Stimulated activated CD8-positive, alpha-beta memory T cell treated with anti-CD3 and anti-CD28 coated beads, Interleukin-4, amount 100 ng/mL, for 1 hour (primary cell): ENCODE results near the gene CSRP1.

Experiments
- DNase-seq, 2 donors: peaks; one replicate each; pipeline ENCODE4 v3.0.0-alpha.2; 2020; ENCODE audit warnings: low read depth in 2 of 2, low spot score in 1 of 2

Gene CSRP1

GRCh38 chr1:201513498-201514243 lies 6.7 kb upstream of the CSRP1 start:
- DNase-seq, result no peak

- no peak for DNase-seq
Measured at GRCh38 chr1:201511941-201512539, 5.1 kb upstream of the CSRP1 start.

GRCh38 chr1:201511396-201511940 lies 4.5 kb upstream of the CSRP1 start:
- DNase-seq, result no peak

GRCh38 chr1:201510734-201511133 lies 3.8 kb upstream of the CSRP1 start:
- no peak for DNase-seq

GRCh38 chr1:201509601-201510374 lies 2.9 kb upstream of the CSRP1 start:
- no peak for DNase-seq

- no peak for DNase-seq
Measured at GRCh38 chr1:201508809-201509208, 1.9 kb upstream of the CSRP1 start.

GRCh38 chr1:201507360-201507675 lies 395 bp upstream of the CSRP1 start:
- no peak for DNase-seq

GRCh38 chr1:201506092-201506491 lies 831 bp downstream of the CSRP1 start:
- DNase-seq, result no peak

- DNase-seq, result no peak
Measured at GRCh38 chr1:201505503-201505890, 1.4 kb downstream of the CSRP1 start.

GRCh38 chr1:201504799-201505502 lies 2.0 kb downstream of the CSRP1 start:
- DNase-seq, result no peak

- DNase-seq, result no peak
Measured at GRCh38 chr1:201504179-201504631, 2.7 kb downstream of the CSRP1 start.

GRCh38 chr1:201503397-201504176 lies 3.3 kb downstream of the CSRP1 start:
- no peak for DNase-seq

GRCh38 chr1:201502511-201502857 lies 4.4 kb downstream of the CSRP1 start:
- no peak for DNase-seq

GRCh38 chr1:201501812-201502510 lies 5.0 kb downstream of the CSRP1 start:
- DNase-seq, result no peak

- DNase-seq, result no peak
Measured at GRCh38 chr1:201501144-201501543, 5.8 kb downstream of the CSRP1 start.

GRCh38 chr1:201500670-201501120 lies 6.2 kb downstream of the CSRP1 start:
- no peak for DNase-seq

- DNase-seq, result no peak
Measured at GRCh38 chr1:201499795-201500669, 6.9 kb downstream of the CSRP1 start.

- DNase-seq, result no peak
Measured at GRCh38 chr1:201499191-201499590, 7.7 kb downstream of the CSRP1 start.

GRCh38 chr1:201498621-201499020 lies 8.3 kb downstream of the CSRP1 start:
- no peak for DNase-seq
